Sigmoid colon (tissue), 4 donors: ENCODE data around the gene KIRREL3.

Source experiments
- CTCF ChIP-seq, 4 experiments: fragments of 450-650 bp in 3 of 4; fragments of 200-600 bp in 1 of 4; IDR thresholded peaks; one replicate each; pipeline ENCODE4 v1.5.1; 2016 to 2019; ENCODE audit warnings: antibody characterized with exemption in 4 of 4, mild to moderate bottlenecking in 3 of 4, moderate library complexity in 2 of 4
- POLR2A ChIP-seq, 2 donors: fragments of 450-650 bp; IDR thresholded peaks; one replicate each; pipeline ENCODE4 v1.6.1; 2016; ENCODE audit warnings: antibody characterized with exemption in 2 of 2, mild to moderate bottlenecking in 2 of 2, moderate library complexity in 2 of 2
- POLR2AphosphoS5 ChIP-seq, 4 donors: sonication (generic); formaldehyde crosslinking; IDR thresholded peaks; one replicate each; pipeline ENCODE4 v1.6.1; 2017; ENCODE audit warnings: antibody characterized with exemption in 4 of 4

- TF ChIP-seq CTCF (IDR thresholded peaks at IDR 0.05): no peak
- no peak for TF ChIP-seq POLR2A (IDR thresholded peaks at IDR 0.05)
- no peak for TF ChIP-seq POLR2AphosphoS5 (IDR thresholded peaks at IDR 0.05)
Observed at GRCh38 chr11:126646701-126647557, 353.6 kb downstream of the KIRREL3 start.
